AG04450 (cell line): Measurements from ENCODE around the gene OSR1. TPM values are rescaled to one million over a fixed set of nuclear protein-coding genes. Genes with fewer than 3 reads are reported as not detected.

Experiments
- CTCF ChIA-PET: fragments of 300-600, 350-600 bp; formaldehyde crosslinking; extraction: SDS; loops from one replicate; lab custom pipeline; 2022; ENCODE audit warnings: antibody characterized with exemption, inconsistent platforms; lab: Charles Lee
- POLR2A ChIA-PET: fragments of 350-600 bp; formaldehyde crosslinking; extraction: SDS; loops from one replicate; lab custom pipeline; 2021; ENCODE audit warnings: antibody characterized with exemption, inconsistent platforms; lab: Yijun Ruan, JAX
- DNase-seq: peaks from one replicate; pipeline ENCODE4 v3.0.0-alpha.2; 2011; ENCODE audit warnings: low read depth, low spot score
- H3K27ac ChIP-seq: one replicate; pipeline ENCODE4 v1.5.1; 2012; ENCODE audit warnings: low read depth, low read length, control low read depth
- H3K27me3 ChIP-seq: one replicate; pipeline ENCODE4 v1.6.0; 2012; ENCODE audit warnings: low read length; ENCODE audit not compliant: control insufficient read depth, insufficient read depth
- H3K4me3 ChIP-seq: 2 replicates; pipeline ENCODE4 v1.5.1; 2011; ENCODE audit warnings: mild to moderate bottlenecking, low read depth, low read length, control low read depth
- H3K9me3 ChIP-seq: 2 replicates; pipeline ENCODE4 v1.5.1; 2012; ENCODE audit warnings: low read length; ENCODE audit not compliant: control insufficient read depth, insufficient read depth
- polyA plus RNA-seq: library from polyadenylated mRNA; depleted of rRNA; stranded (reverse); fragments of >200 nt; gene quantifications from 2 replicates; pipeline ENCODE4 v1.2.3, GENCODE V29; 2011
- TF ChIP-seq, protein P1 (sequence below): IDR thresholded peaks from 2 replicates; pipeline ENCODE4 v1.5.1; 2011; ENCODE audit warnings: low read depth, low read length, control low read depth, inconsistent platforms

The OSR1 gene
- polyA plus RNA-seq, 1 experiment = 14.0 TPM

DNA sequence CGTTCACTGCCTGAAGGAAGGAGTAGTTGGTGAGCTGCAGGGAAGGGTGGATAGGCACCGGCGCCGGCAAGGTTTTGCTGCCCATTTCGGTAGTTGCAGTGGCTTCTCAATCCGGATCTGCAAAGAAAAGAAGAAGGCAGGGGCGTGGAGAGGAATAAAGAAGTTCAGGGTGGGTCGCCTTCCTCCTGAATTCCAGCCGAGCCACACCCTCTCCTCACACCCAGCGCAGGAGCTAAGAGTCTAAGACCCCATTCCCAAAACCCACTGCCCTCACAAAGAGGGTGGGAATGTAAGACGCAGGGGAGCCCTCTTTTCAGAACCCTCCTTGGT, 4.7 kb downstream of the OSR1 start:
- TF ChIP-seq, protein P1, sequence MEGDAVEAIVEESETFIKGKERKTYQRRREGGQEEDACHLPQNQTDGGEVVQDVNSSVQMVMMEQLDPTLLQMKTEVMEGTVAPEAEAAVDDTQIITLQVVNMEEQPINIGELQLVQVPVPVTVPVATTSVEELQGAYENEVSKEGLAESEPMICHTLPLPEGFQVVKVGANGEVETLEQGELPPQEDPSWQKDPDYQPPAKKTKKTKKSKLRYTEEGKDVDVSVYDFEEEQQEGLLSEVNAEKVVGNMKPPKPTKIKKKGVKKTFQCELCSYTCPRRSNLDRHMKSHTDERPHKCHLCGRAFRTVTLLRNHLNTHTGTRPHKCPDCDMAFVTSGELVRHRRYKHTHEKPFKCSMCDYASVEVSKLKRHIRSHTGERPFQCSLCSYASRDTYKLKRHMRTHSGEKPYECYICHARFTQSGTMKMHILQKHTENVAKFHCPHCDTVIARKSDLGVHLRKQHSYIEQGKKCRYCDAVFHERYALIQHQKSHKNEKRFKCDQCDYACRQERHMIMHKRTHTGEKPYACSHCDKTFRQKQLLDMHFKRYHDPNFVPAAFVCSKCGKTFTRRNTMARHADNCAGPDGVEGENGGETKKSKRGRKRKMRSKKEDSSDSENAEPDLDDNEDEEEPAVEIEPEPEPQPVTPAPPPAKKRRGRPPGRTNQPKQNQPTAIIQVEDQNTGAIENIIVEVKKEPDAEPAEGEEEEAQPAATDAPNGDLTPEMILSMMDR = no peak
- CTCF ChIA-PET = interaction anchor here (1.5 kb wide), 1 partner anchor 510 kb away, joined by 3 read pairs; no protein-coding TSS in a partner anchor
- POLR2A ChIA-PET = no interaction called here
- Histone ChIP-seq H3K27ac (no peak overlapping the region), H3K4me3 (no peak overlapping the region), H3K9me3 (peaks cover 13% of the 10 kb centered on the region; the same call in 1 of the 2 replicates), H3K27me3 (no peaks in the 10 kb centered on the region)
- no peak for DNase-seq

DNA sequence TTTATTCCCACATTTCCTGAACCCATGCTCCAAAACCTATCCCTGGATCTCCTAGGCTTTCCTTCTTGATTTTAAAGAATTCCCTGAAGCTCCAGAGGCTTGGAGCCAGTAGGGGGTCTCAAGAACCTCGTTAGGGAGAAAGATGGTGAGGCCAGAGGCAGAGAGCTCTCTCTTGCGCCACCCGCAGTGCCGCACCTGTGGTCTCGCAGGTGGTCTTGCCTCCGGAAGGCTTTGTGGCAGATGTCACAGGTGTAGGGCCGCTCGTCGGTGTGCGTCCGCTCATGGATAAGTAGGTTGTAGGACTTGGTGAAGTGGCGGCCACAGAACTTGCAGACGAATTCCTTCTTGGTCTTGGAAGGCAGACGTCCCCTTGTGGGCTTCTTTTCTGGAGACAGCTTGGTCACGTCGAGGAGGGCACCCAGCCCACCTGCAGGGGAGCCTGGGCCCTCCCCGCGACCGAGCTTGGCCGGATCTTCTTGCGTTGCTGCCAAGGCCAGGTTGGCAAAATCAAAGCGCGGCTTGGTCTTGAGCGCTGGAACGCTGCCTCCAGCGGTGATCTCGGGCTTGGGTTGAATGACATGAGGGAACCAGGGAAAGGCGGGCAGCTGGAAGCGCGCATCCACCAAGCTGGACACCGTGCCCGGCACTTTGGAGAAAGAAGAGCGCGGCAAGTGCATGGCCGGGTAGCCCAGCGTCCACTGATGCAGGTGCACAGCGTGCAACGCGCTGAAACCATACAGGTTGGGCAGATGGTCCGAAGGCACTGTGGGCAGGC, 5.3 kb downstream of the OSR1 start:
- TF ChIP-seq, protein P1 = no peak
- Histone ChIP-seq H3K4me3 (no peak overlapping the region), H3K9me3 (peaks cover 13% of the 10 kb centered on the region; the same call in 1 of the 2 replicates), H3K27me3 (no peaks in the 10 kb centered on the region), H3K27ac (no peak overlapping the region)
- no peak for DNase-seq
- ChIA-PET CTCF (interaction anchor here (1.5 kb wide), 1 partner anchor 511 kb away, joined by 3 read pairs; no protein-coding TSS in a partner anchor), POLR2A (no interaction called here)

DNA sequence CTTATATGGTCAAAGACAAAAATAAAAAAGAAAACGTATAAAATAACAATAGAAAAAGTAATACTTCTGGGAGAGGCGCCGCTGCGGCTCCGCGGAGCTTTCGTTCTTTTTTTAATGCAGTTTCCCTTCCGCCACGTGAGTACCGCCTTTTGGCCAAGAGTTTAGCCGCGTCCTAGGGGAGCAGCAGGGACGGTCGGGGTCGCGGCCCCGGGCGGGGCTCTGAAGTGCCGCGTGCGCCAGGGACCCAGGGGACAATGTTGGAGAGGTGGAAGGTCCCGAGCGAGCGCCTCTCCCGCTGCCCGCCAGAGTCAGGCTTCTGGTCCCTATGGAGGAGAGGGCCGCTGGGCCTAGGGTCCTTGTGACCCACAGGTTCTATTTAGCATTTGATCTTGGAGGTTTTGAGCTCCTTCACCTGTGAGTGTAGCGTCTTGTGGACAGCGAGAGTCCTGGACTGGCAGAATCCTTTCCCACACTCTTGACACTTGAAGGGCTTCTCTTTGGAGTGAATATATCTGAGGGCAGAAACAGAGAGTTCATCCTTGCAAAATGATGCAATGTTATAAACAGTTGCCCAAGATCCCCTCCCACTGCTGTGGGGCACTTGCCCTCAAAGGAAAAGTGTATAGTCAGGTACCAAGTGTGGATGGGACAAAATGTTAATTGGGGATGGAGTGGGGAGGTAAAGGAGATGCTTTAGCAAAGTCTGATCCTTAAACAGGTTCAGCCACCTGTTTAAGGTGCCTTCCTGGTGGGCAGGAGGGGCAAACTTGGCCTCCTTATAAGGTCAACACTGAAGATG, 6.3 kb downstream of the OSR1 start:
- Histone ChIP-seq H3K27ac (no peak overlapping the region), H3K9me3 (peaks cover 13% of the 10 kb centered on the region; the same call in 1 of the 2 replicates), H3K4me3 (no peak overlapping the region), H3K27me3 (no peaks in the 10 kb centered on the region)
- TF ChIP-seq, protein P1 = no peak
- no peak for DNase-seq
- POLR2A ChIA-PET = no interaction called here
- CTCF ChIA-PET = interaction anchor here (1.5 kb wide), 1 partner anchor 512 kb away, joined by 3 read pairs; no protein-coding TSS in a partner anchor

DNA sequence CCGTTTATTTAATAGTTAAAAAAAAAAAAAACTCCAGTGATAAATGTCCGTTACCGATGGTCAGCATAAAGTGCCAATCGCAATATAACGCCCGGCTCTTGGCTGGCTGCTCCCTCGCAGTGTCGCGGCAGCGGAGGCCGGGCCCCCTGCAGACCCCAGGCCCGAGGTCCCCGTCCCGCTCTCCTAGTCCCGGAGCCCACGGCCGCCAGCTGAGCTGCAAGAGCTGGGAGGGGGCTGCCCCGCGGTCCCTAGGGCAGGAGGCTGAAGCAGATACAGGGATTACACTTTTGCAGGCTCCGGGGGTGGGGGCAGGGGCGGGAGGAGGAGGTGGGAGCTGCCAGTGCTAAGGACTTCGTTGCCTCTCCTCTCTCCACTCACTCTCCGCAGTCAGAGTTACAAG, 6.9 kb downstream of the OSR1 start:
- POLR2A ChIA-PET = no interaction called here
- H3K27ac ChIP-seq = no peak overlapping the region
- DNase-seq = no peak
- TF ChIP-seq, protein P1 = no peak
- CTCF ChIA-PET = no interaction called here
- peaks cover 13% of the 10 kb centered on the region; the same call in 1 of the 2 replicates for H3K9me3 ChIP-seq
- no peaks in the 10 kb centered on the region for H3K27me3 ChIP-seq
- H3K4me3 ChIP-seq = no peak overlapping the region
